Activated CD4-positive, CD25-positive, alpha-beta regulatory T cell treated with anti-CD3 and anti-CD28 coated beads, Interleukin-2, amount 50 U/mL, for 24 hours (primary cell): ENCODE measurements around the gene GRK1.
"Not testable (repeated sequence)": the region's sequence is repeated elsewhere in the genome, so short reads cannot be mapped to it uniquely, and the experiment has no call there.

Experiments
- ATAC-seq, 2 donors: fragments of 150-1000 bp; cut with Tn5 transposase; one replicate each; pipeline ENCODE4 v1.10.0; 2021; ENCODE audit warnings: mild to moderate bottlenecking in 1 of 2, moderate library complexity in 1 of 2

GRK1 gene

GRCh38 chr13:113666329-113666670 is 719 bp upstream of the GRK1 start:
- ATAC-seq: no peak

GRCh38 chr13:113667771-113668490 is 912 bp downstream of the GRK1 start:
- ATAC-seq: no peak

- no peak for ATAC-seq
Observed at GRCh38 chr13:113668491-113668971, 1.5 kb downstream of the GRK1 start.

- ATAC-seq: no peak
Observed at GRCh38 chr13:113669231-113669754, 2.3 kb downstream of the GRK1 start.

GRCh38 chr13:113669755-113670341 is 2.8 kb downstream of the GRK1 start:
- ATAC-seq: no peak

GRCh38 chr13:113670541-113670940 is 3.5 kb downstream of the GRK1 start:
- ATAC-seq: no peak

GRCh38 chr13:113671066-113672001 is 4.3 kb downstream of the GRK1 start:
- no peak for ATAC-seq

- no peak for ATAC-seq
Observed at GRCh38 chr13:113672002-113672651, 5.1 kb downstream of the GRK1 start.

- no peak for ATAC-seq
Observed at GRCh38 chr13:113722921-113723320, 55.9 kb downstream of the GRK1 start.

GRCh38 chr13:113723410-113724015 is 56.5 kb downstream of the GRK1 start:
- ATAC-seq: no peak

GRCh38 chr13:113724016-113724758 is 57.2 kb downstream of the GRK1 start:
- ATAC-seq: no peak

GRCh38 chr13:113724780-113725315 is 57.8 kb downstream of the GRK1 start:
- ATAC-seq: peak; percentile 92 to 94

GRCh38 chr13:113725329-113726105 is 58.5 kb downstream of the GRK1 start:
- ATAC-seq: not testable (repeated sequence)

GRCh38 chr13:113726106-113726821 is 59.2 kb downstream of the GRK1 start:
- ATAC-seq: peak in 1 of 2 donors; percentile 18

- ATAC-seq: no peak
Observed at GRCh38 chr13:113726961-113727411, 60.0 kb downstream of the GRK1 start.

GRCh38 chr13:113728571-113729054 is 61.6 kb downstream of the GRK1 start:
- ATAC-seq: no peak

- no peak for ATAC-seq
Observed at GRCh38 chr13:113729187-113730019, 62.4 kb downstream of the GRK1 start.

GRCh38 chr13:113730258-113730691 is 63.3 kb downstream of the GRK1 start:
- ATAC-seq: no peak
